Keratinocyte (primary cell): ENCODE results near the gene CORO1C. TPM values are rescaled to one million over a fixed set of nuclear protein-coding genes. Genes with fewer than 3 reads are reported as not detected.

ENCODE experiments used
- DNase-seq: peaks from one replicate; pipeline ENCODE4 v3.0.0-alpha.2; 2011; ENCODE audit warnings: low read depth, missing footprints, low spot score
- FAIRE-seq: peaks from 2 replicates; lab custom pipeline; 2011; peaks lifted over from hg19 to GRCh38; lab: Jason Lieb, UNC
- H2AFZ ChIP-seq: 2 replicates; pipeline ENCODE4 v1.6.0; 2012; ENCODE audit warnings: low read length, control low read depth, inconsistent platforms; ENCODE audit not compliant: control insufficient read depth
- H3K27ac ChIP-seq: 2 replicates; pipeline ENCODE4 v1.5.1; 2011; ENCODE audit warnings: low read length; ENCODE audit not compliant: control insufficient read depth, insufficient read depth
- H3K27me3 ChIP-seq: 3 replicates; pipeline ENCODE4 v1.6.0; 2011; ENCODE audit warnings: low read length; ENCODE audit not compliant: control insufficient read depth, insufficient read depth; ENCODE audit errors: extremely low read depth
- H3K36me3 ChIP-seq, 2 experiments: 2 replicates in 1 of 2; 3 replicates in 1 of 2; pipeline ENCODE4 v1.5.1; 2011; ENCODE audit warnings: low read length in 2 of 2, mild to moderate bottlenecking in 1 of 2; ENCODE audit not compliant: control insufficient read depth in 2 of 2, insufficient read depth in 2 of 2; ENCODE audit errors: extremely low read depth in 1 of 2
- H3K4me1 ChIP-seq: 3 replicates; pipeline ENCODE4 v1.5.1; 2011; ENCODE audit warnings: low read length; ENCODE audit not compliant: control insufficient read depth, insufficient read depth; ENCODE audit errors: extremely low read depth
- H3K4me2 ChIP-seq: 3 replicates; pipeline ENCODE4 v1.6.0; 2011; ENCODE audit warnings: low read depth, low read length; ENCODE audit not compliant: control insufficient read depth, insufficient read depth; ENCODE audit errors: extremely low read depth
- H3K4me3 ChIP-seq, 3 experiments: fragments of 200-600 bp in 1 of 3; sonication (generic) in 1 of 3; 2 replicates in 2 of 3; 3 replicates in 1 of 3; pipeline ENCODE4 v1.5.1; 2011 to 2016; ENCODE audit warnings: low read length in 3 of 3, mild to moderate bottlenecking in 3 of 3, control low read depth in 2 of 3, inconsistent platforms in 1 of 3, low read depth in 1 of 3, mixed read lengths in 1 of 3, mixed run types in 1 of 3, moderate library complexity in 1 of 3; ENCODE audit not compliant: control insufficient read depth in 2 of 3, insufficient read depth in 2 of 3; ENCODE audit errors: extremely low read depth in 1 of 3
- H3K79me2 ChIP-seq: 2 replicates; pipeline ENCODE4 v1.6.0; 2012; ENCODE audit warnings: low read length; ENCODE audit not compliant: control insufficient read depth, insufficient read depth
- H3K9ac ChIP-seq: 3 replicates; pipeline ENCODE4 v1.6.0; 2011; ENCODE audit warnings: low read length; ENCODE audit not compliant: control insufficient read depth, insufficient read depth; ENCODE audit errors: extremely low read depth
- H3K9me1 ChIP-seq: 3 replicates; pipeline ENCODE4 v1.6.0; 2011; ENCODE audit warnings: low read length; ENCODE audit not compliant: control insufficient read depth, insufficient read depth; ENCODE audit errors: extremely low read depth
- H3K9me3 ChIP-seq: 2 replicates; pipeline ENCODE4 v1.5.1; 2012; ENCODE audit warnings: low read depth, low read length; ENCODE audit not compliant: control insufficient read depth
- H4K20me1 ChIP-seq: 3 replicates; pipeline ENCODE4 v1.6.0; 2011; ENCODE audit warnings: low read length; ENCODE audit not compliant: control insufficient read depth, insufficient read depth; ENCODE audit errors: extremely low read depth
- EZH2 ChIP-seq: IDR thresholded peaks from one replicate; pipeline ENCODE4 v1.6.1; 2012; ENCODE audit warnings: inconsistent platforms, mild to moderate bottlenecking, low read length, moderate library complexity
- dilution Hi-C: fragments of 300-500 bp; cut with MboI; formaldehyde crosslinking; loops from one replicate; pipeline ENCODE4 v1.7.0; 2020; ENCODE audit warnings: low sequenced_read_pairs; ENCODE audit not compliant: extremely low pct_ligation_motif_present
- polyA plus RNA-seq, 5 experiments: library from polyadenylated mRNA; depleted of rRNA in 3 of 5; stranded (reverse) in 3 of 5; stranded (forward) in 1 of 5; unstranded in 1 of 5; fragments of >200 nt; gene quantifications; 1 replicate in 1 of 5; 2 replicates in 3 of 5; 3 replicates in 1 of 5; pipeline versions ENCODE4 v1.2.1 to v1.2.3, GENCODE V29; 2011 to 2012; ENCODE audit warnings: missing spikeins in 2 of 5, low read depth in 1 of 5, low replicate concordance in 1 of 5
- TF ChIP-seq, protein P1 (sequence below), 3 experiments: IDR thresholded peaks in 1 of 3; conservative IDR thresholded peaks in 1 of 3; optimal IDR thresholded peaks in 1 of 3; 2 replicates in 2 of 3; 3 replicates in 1 of 3; pipeline versions ENCODE3 to v1.5.1; 2011; ENCODE audit warnings: low read length in 3 of 3, mild to moderate bottlenecking in 3 of 3, moderate library complexity in 2 of 3, control low read depth in 1 of 3, inconsistent platforms in 1 of 3; ENCODE audit not compliant: insufficient read depth in 2 of 3; ENCODE audit errors: extremely low read depth in 1 of 3

The CORO1C gene
- polyA plus RNA-seq, 1 donor (not counting 4 experiments of a cell fraction or from before 2014, with no cell fraction given) = 283 TPM

DNA sequence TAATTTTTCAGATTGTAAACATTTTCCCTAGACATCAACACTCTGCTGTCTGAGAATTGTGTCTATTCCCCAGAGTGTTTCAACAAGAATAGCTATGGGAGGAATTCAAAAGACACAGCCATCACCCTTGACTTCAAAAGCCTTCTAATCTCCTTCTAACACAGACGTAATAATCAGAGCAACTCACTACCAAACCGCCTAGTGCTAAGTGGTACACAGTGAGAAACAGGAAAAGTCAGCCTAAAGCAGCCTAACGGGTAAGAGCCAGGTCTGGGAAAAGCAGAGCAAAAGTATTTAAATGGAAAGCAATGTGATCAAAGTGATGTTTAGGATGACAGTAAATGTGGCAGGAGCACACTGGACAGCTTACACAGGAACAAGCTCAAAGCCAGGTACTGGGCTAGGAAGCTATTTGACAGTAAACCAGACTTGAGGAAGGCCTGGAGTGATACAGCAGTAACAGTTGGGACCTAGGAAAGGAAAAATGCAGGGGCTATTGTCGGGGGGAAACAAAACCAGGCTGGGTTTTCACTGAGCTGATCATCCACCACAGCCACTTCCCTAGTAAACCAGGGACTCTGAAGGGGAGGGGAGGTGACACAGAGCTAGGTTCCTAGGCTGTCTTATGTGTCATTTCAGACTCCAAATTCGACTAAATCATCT is 29.4 kb downstream of the CORO1C start:
- Histone ChIP-seq H3K4me2 (no peak overlapping the region), H3K79me2 (peaks cover 83% of the 10 kb centered on the region), H3K9me3 (no peaks in the 10 kb centered on the region), H3K9ac (no peak overlapping the region), H4K20me1 (peaks cover 3% of the 10 kb centered on the region), H3K4me3 (no peak overlapping the region), H2AFZ (no peak overlapping the region), H3K27me3 (no peaks in the 10 kb centered on the region), H3K36me3 (peaks cover 15 to 28% of the 10 kb centered on the region in 2 experiments), H3K27ac (peak overlapping the region; percentile 21), H3K9me1 (peaks cover 3% of the 10 kb centered on the region), H3K4me1 (peaks cover 31% of the 10 kb centered on the region)
- DNase-seq (no peak), FAIRE-seq (no peak)
- TF ChIP-seq, protein P1, sequence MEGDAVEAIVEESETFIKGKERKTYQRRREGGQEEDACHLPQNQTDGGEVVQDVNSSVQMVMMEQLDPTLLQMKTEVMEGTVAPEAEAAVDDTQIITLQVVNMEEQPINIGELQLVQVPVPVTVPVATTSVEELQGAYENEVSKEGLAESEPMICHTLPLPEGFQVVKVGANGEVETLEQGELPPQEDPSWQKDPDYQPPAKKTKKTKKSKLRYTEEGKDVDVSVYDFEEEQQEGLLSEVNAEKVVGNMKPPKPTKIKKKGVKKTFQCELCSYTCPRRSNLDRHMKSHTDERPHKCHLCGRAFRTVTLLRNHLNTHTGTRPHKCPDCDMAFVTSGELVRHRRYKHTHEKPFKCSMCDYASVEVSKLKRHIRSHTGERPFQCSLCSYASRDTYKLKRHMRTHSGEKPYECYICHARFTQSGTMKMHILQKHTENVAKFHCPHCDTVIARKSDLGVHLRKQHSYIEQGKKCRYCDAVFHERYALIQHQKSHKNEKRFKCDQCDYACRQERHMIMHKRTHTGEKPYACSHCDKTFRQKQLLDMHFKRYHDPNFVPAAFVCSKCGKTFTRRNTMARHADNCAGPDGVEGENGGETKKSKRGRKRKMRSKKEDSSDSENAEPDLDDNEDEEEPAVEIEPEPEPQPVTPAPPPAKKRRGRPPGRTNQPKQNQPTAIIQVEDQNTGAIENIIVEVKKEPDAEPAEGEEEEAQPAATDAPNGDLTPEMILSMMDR (optimal IDR thresholded peaks at IDR 0.05 in 1 of 3, IDR thresholded peaks at IDR 0.05 in 1 of 3, conservative IDR thresholded peaks at IDR 0.05 in 1 of 3; ENCODE audit: extremely low read depth in 1 of 3, insufficient read depth in 2 of 3, low read length in 3 of 3) = no peak
- TF ChIP-seq EZH2 = no peak
- dilution Hi-C loops = no loop called here

DNA sequence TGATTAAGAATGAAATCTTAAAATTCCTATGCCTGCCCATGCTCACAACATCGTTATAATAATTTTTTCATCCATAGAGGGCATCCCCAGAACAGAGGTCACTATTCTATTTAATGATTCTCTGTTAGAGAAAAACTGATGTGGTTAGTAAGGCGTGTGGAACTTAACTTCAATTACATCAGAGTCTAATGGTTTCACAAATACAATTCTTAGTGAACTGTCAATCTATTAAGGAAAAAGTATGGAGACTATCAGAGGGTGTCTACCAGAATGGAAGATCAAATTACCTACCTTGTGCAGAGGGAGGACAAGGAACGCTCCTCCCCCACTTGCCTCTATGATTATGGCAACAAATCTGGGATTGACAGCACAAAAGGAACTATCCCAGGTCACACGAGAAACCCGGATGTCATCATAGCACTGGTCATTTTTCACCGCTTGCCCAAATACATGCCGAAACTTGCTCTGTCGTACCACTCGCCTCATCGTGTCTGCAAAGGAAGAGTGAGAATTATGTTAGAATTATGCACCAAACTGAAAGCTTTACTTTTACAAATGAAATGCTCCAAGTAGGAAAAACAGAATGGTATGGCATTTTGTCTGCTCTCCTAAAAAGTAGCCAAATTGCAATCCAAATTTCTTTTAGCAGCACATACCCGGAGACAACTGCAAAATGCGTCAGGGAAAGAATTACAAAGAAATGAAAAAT is 30.3 kb downstream of the CORO1C start:
- Histone ChIP-seq H3K9me1 (peaks cover 3% of the 10 kb centered on the region), H3K36me3 (peaks cover 15 to 28% of the 10 kb centered on the region in 2 experiments), H4K20me1 (peaks cover 3% of the 10 kb centered on the region), H3K9ac (no peak overlapping the region), H3K4me2 (no peak overlapping the region), H3K9me3 (no peaks in the 10 kb centered on the region), H3K27ac (peak overlapping the region; percentile 3), H3K79me2 (peaks cover 74% of the 10 kb centered on the region), H3K27me3 (no peaks in the 10 kb centered on the region), H3K4me1 (peaks cover 36% of the 10 kb centered on the region), H3K4me3 (no peak overlapping the region), H2AFZ (no peak overlapping the region)
- FAIRE-seq (no peak), DNase-seq (no peak)
- TF ChIP-seq, protein P1 (optimal IDR thresholded peaks at IDR 0.05 in 1 of 3, IDR thresholded peaks at IDR 0.05 in 1 of 3, conservative IDR thresholded peaks at IDR 0.05 in 1 of 3; ENCODE audit: extremely low read depth in 1 of 3, insufficient read depth in 2 of 3, low read length in 3 of 3) = no peak
- TF ChIP-seq EZH2 = no peak
- dilution Hi-C loops = no loop called here
